ENCODE results near the gene PIK3AP1. TPM values are rescaled to one million over a fixed set of nuclear protein-coding genes. Genes with fewer than 3 reads are reported as not detected.

The PIK3AP1 gene
- total RNA-seq, 3 donors from 2014 or later: 9.8 to 26.9 (median 14.2) TPM

- no peak for DNase-seq (ENCODE audit: low spot score in 2 of 2)
- intact Hi-C loops (cut with DNase I; ENCODE audit: low total_unique reads): no loop called here
- TF ChIP-seq POLR2A (IDR thresholded peaks at IDR 0.05) (no peak), CTCF (IDR thresholded peaks at IDR 0.05) (no peak), POLR2AphosphoS5 (IDR thresholded peaks at IDR 0.05) (no peak)
Observed at GRCh38 chr10:96658844-96659243, 61.5 kb downstream of the PIK3AP1 start.

GRCh38 chr10:96657385-96657784 lies 62.9 kb downstream of the PIK3AP1 start:
- Histone ChIP-seq H3K9me3 (no peaks in the 10 kb centered on the region), H3K36me3 (no peaks in the 10 kb centered on the region), H3K27me3 (no peaks in the 10 kb centered on the region), H3K27ac (no peak overlapping the region), H3K4me1 (no peaks in the 10 kb centered on the region), H3K4me3 (no peak overlapping the region)
- DNase-seq (ENCODE audit: low spot score in 2 of 2): no peak
- intact Hi-C loops (cut with DNase I; ENCODE audit: low total_unique reads): no loop called here
- no peak for TF ChIP-seq POLR2AphosphoS5 (IDR thresholded peaks at IDR 0.05)
- TF ChIP-seq POLR2A (IDR thresholded peaks at IDR 0.05): no peak
- TF ChIP-seq CTCF (IDR thresholded peaks at IDR 0.05): no peak

More at GRCh38 chr10:96658844-96659243, 61.5 kb downstream of the PIK3AP1 start:
- no peaks in the 10 kb centered on the region for H3K27me3 ChIP-seq
- H3K36me3 ChIP-seq: no peaks in the 10 kb centered on the region
- no peak overlapping the region for H3K27ac ChIP-seq
- no peaks in the 10 kb centered on the region for H3K9me3 ChIP-seq
- no peaks in the 10 kb centered on the region for H3K4me1 ChIP-seq
- H3K4me3 ChIP-seq: no peak overlapping the region

GRCh38 chr10:96656839-96657238 lies 63.5 kb downstream of the PIK3AP1 start:
- no peak for TF ChIP-seq CTCF (IDR thresholded peaks at IDR 0.05)
- no peak for TF ChIP-seq POLR2AphosphoS5 (IDR thresholded peaks at IDR 0.05)
- TF ChIP-seq POLR2A (IDR thresholded peaks at IDR 0.05): no peak
- no peaks in the 10 kb centered on the region for H3K9me3 ChIP-seq
- H3K36me3 ChIP-seq: no peaks in the 10 kb centered on the region
- no peak for DNase-seq (ENCODE audit: low spot score in 2 of 2)
- no peak overlapping the region for H3K27ac ChIP-seq
- no peak overlapping the region for H3K4me3 ChIP-seq
- H3K27me3 ChIP-seq: no peaks in the 10 kb centered on the region
- intact Hi-C loops (cut with DNase I; ENCODE audit: low total_unique reads): no loop called here
- H3K4me1 ChIP-seq: no peaks in the 10 kb centered on the region

GRCh38 chr10:96656198-96656577 lies 64.1 kb downstream of the PIK3AP1 start:
- Histone ChIP-seq H3K27ac (no peak overlapping the region), H3K4me3 (no peak overlapping the region), H3K9me3 (no peaks in the 10 kb centered on the region), H3K27me3 (no peaks in the 10 kb centered on the region), H3K4me1 (no peaks in the 10 kb centered on the region), H3K36me3 (no peaks in the 10 kb centered on the region)
- intact Hi-C loops (cut with DNase I; ENCODE audit: low total_unique reads): no loop called here
- DNase-seq (ENCODE audit: low spot score in 2 of 2): no peak
- no peak for TF ChIP-seq CTCF (IDR thresholded peaks at IDR 0.05)
- TF ChIP-seq POLR2AphosphoS5 (IDR thresholded peaks at IDR 0.05): no peak
- TF ChIP-seq POLR2A (IDR thresholded peaks at IDR 0.05): no peak

GRCh38 chr10:96655461-96656197 lies 64.7 kb downstream of the PIK3AP1 start:
- H3K27ac ChIP-seq: no peak overlapping the region
- H3K36me3 ChIP-seq: no peaks in the 10 kb centered on the region
- H3K4me3 ChIP-seq: no peak overlapping the region
- no peak for TF ChIP-seq POLR2AphosphoS5 (IDR thresholded peaks at IDR 0.05)
- TF ChIP-seq POLR2A (IDR thresholded peaks at IDR 0.05): no peak
- TF ChIP-seq CTCF (IDR thresholded peaks at IDR 0.05): no peak
- intact Hi-C loops (cut with DNase I; ENCODE audit: low total_unique reads): no loop called here
- H3K27me3 ChIP-seq: no peaks in the 10 kb centered on the region
- no peaks in the 10 kb centered on the region for H3K4me1 ChIP-seq
- no peak for DNase-seq (ENCODE audit: low spot score in 2 of 2)
- no peaks in the 10 kb centered on the region for H3K9me3 ChIP-seq
